BLaER1 (cell line): Measurements from ENCODE around the gene RTKN.

Source experiments
- H3K27ac ChIP-seq: shearing (Covaris generic); formaldehyde crosslinking; 2 replicates; pipeline ENCODE4 v1.8.1; 2022
- H3K27me3 ChIP-seq: shearing (Covaris generic); formaldehyde crosslinking; 2 replicates; pipeline ENCODE4 v1.8.1; 2022
- H3K36me3 ChIP-seq: shearing (Covaris generic); formaldehyde crosslinking; 2 replicates; pipeline ENCODE4 v1.8.1; 2022
- H3K4me1 ChIP-seq: shearing (Covaris generic); formaldehyde crosslinking; 2 replicates; pipeline ENCODE4 v1.8.1; 2022
- H3K4me2 ChIP-seq: shearing (Covaris generic); formaldehyde crosslinking; 2 replicates; pipeline ENCODE4 v1.8.1; 2022
- H3K4me3 ChIP-seq: shearing (Covaris generic); formaldehyde crosslinking; 2 replicates; pipeline ENCODE4 v1.8.1; 2022
- H3K9ac ChIP-seq: shearing (Covaris generic); formaldehyde crosslinking; 2 replicates; pipeline ENCODE4 v1.8.1; 2022
- H3K9me3 ChIP-seq: shearing (Covaris generic); formaldehyde crosslinking; 2 replicates; pipeline ENCODE4 v1.8.1; 2022
- H4K20me1 ChIP-seq: shearing (Covaris generic); formaldehyde crosslinking; 2 replicates; pipeline ENCODE4 v1.8.1; 2022
- Cebpa-rat ChIP-seq: shearing (Covaris generic); IDR thresholded peaks from 2 replicates; pipeline ENCODE4 v1.8.1; 2022

Gene RTKN

GRCh38 chr2:74419345-74419744, 22.4 kb downstream of the RTKN start:
- Histone ChIP-seq H3K9ac (no peak overlapping the region), H3K27me3 (peaks cover 41% of the 10 kb centered on the region), H4K20me1 (no peaks in the 10 kb centered on the region), H3K9me3 (no peaks in the 10 kb centered on the region), H3K27ac (no peak overlapping the region), H3K36me3 (peaks cover 5% of the 10 kb centered on the region; the same call in 1 of the 2 replicates), H3K4me2 (no peak overlapping the region), H3K4me1 (peaks cover 64% of the 10 kb centered on the region), H3K4me3 (no peak overlapping the region)
- TF ChIP-seq Cebpa-rat = no peak

DNA sequence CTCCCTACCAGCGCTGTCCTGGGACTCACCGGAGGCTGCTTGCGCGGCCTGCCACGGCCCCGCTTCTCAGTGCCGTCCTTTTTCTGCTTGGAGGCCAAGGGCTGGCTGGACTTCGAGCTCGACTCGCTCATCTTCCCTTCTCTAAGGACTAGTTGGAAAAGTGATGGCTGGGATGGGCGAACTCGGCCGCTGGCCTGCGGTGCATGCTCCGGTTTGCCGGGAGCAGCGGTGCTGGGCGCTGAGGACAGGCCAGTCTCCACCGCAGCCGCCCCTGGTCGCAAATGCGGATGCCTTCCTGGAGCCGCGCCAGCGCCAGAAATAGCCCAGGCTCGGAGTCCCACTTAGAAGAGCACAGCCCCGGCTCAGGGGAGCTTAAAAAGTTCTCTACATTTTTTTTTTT, 23.4 kb downstream of the RTKN start:
- no peak overlapping the region for H3K4me2 ChIP-seq
- no peak overlapping the region for H3K27ac ChIP-seq
- H3K4me3 ChIP-seq = no peak overlapping the region
- no peak overlapping the region for H3K9ac ChIP-seq
- H3K9me3 ChIP-seq = no peaks in the 10 kb centered on the region
- H3K4me1 ChIP-seq = peaks cover 72% of the 10 kb centered on the region
- peaks cover 51% of the 10 kb centered on the region for H3K27me3 ChIP-seq
- TF ChIP-seq Cebpa-rat = no peak
- H3K36me3 ChIP-seq = no peaks in the 10 kb centered on the region
- no peaks in the 10 kb centered on the region for H4K20me1 ChIP-seq

DNA sequence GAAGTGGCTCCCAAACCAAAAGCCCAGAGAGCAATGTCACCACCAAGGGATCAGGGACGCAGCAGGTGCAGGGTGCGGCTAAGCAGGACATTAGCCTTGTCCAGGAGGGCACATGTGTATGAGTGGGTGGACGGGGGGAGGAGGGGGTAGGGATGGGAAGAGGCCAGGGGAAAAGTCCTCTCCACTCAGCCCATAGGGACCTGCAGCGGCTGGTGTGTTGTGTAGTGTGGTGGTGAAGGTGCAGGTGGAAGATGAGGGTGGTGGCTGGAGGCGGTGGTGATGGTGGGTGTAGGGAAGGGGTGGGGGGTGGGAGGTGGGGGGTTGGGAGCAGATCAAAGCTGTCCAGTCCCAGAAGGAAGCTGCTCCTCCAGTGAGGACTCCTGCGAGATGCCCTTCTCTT, 24.0 kb downstream of the RTKN start:
- Histone ChIP-seq H3K4me2 (no peak overlapping the region), H4K20me1 (no peaks in the 10 kb centered on the region), H3K36me3 (no peaks in the 10 kb centered on the region), H3K27me3 (peaks cover 53% of the 10 kb centered on the region), H3K4me3 (no peak overlapping the region), H3K9ac (no peak overlapping the region), H3K27ac (no peak overlapping the region), H3K9me3 (no peaks in the 10 kb centered on the region), H3K4me1 (peaks cover 70% of the 10 kb centered on the region)
- no peak for TF ChIP-seq Cebpa-rat

- Histone ChIP-seq H3K27ac (no peak overlapping the region), H3K27me3 (peaks cover 53% of the 10 kb centered on the region), H3K4me1 (peaks cover 64% of the 10 kb centered on the region), H3K4me2 (no peak overlapping the region), H3K9me3 (no peaks in the 10 kb centered on the region), H3K36me3 (no peaks in the 10 kb centered on the region), H3K4me3 (no peak overlapping the region), H3K9ac (no peak overlapping the region), H4K20me1 (no peaks in the 10 kb centered on the region)
- TF ChIP-seq Cebpa-rat = no peak
Observed at GRCh38 chr2:74417197-74417596, 24.5 kb downstream of the RTKN start.

DNA sequence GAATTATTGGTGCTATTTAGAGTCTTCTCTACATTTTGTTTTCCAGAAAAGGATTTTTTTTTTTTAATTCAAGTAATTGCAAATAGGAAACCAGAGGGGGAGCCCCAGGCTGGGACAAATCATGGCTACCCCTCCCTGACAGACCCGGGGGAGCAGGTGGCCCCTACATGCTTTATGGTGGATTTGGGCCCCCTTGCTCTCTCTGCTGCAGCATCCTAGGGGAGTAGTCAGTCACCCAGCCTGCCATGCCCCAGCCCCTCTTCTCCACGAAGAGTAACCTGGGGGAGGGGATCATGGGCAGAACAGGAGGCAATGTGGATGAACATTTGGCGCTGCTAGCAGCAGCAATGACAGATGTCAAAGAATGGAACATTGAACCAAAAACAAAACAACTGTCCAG, 25.0 kb downstream of the RTKN start:
- no peak overlapping the region for H3K9ac ChIP-seq
- H3K4me2 ChIP-seq = no peak overlapping the region
- no peaks in the 10 kb centered on the region for H3K9me3 ChIP-seq
- H3K27ac ChIP-seq = no peak overlapping the region
- no peaks in the 10 kb centered on the region for H4K20me1 ChIP-seq
- H3K27me3 ChIP-seq = peaks cover 53% of the 10 kb centered on the region
- TF ChIP-seq Cebpa-rat = no peak
- peaks cover 61% of the 10 kb centered on the region for H3K4me1 ChIP-seq
- H3K36me3 ChIP-seq = no peaks in the 10 kb centered on the region
- H3K4me3 ChIP-seq = no peak overlapping the region

GRCh38 chr2:74415762-74416395, 25.9 kb downstream of the RTKN start:
- H3K9ac ChIP-seq = no peak overlapping the region
- H3K4me2 ChIP-seq = peak overlapping the region; percentile 87
- H3K27ac ChIP-seq = no peak overlapping the region
- no peaks in the 10 kb centered on the region for H3K36me3 ChIP-seq
- peaks cover 56% of the 10 kb centered on the region for H3K4me1 ChIP-seq
- peak overlapping the region; percentile 66 for H3K4me3 ChIP-seq
- no peaks in the 10 kb centered on the region for H4K20me1 ChIP-seq
- peaks cover 53% of the 10 kb centered on the region for H3K27me3 ChIP-seq
- H3K9me3 ChIP-seq = no peaks in the 10 kb centered on the region
- no peak for TF ChIP-seq Cebpa-rat

DNA sequence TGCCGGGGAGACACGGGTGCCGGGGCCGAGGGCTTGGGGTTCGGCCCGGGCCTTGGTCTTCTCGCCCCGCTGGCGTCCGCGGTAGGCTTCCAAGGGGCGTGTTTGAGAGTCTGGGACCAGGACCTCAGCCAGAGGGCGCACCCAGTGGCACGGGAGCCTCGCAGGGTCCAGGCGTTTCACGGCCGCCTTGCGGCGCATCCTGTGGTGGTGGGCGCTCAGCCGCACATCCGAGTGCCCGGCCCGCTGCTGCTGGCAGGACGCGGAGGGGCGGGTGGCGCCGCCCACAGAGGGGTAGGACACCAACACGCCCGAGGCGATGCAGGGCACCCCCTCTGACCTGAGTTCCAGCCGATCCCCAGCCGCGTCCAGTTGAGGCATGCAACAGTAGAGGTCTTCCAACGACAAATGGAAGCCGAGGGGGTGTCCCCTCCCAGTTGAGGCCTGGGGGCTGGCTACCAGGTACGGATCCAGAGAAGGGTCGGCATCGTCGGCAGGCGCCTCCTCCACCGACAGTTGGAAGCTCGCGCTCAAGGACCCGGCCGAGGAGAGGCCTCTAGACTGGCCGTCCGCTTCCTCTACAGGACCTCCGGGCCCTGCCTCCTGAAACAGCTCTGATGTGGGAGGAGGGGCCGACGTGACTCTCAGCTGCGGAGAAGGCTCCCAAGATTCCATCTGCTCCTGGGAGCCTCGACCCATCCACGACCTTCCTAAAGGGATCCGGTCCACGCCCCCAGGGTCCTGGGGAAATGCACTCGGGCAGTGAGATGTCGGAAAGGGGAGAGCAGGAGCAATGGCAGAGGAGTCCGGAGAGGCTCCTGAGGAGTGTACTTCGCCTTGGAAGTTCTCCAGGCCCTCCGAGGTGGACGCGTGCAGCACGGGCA, 26.6 kb downstream of the RTKN start:
- peak overlapping the region; percentile 7; the same call in 1 of the 2 replicates for H3K27ac ChIP-seq
- H3K9ac ChIP-seq = peak overlapping the region; percentile 16; the same call in 1 of the 2 replicates
- TF ChIP-seq Cebpa-rat = no peak
- peak overlapping the region; percentile 66 for H3K4me3 ChIP-seq
- no peaks in the 10 kb centered on the region for H4K20me1 ChIP-seq
- no peaks in the 10 kb centered on the region for H3K36me3 ChIP-seq
- H3K4me1 ChIP-seq = peaks cover 50% of the 10 kb centered on the region
- peak overlapping the region; percentile 87 for H3K4me2 ChIP-seq
- H3K9me3 ChIP-seq = no peaks in the 10 kb centered on the region
- H3K27me3 ChIP-seq = peaks cover 46% of the 10 kb centered on the region

DNA sequence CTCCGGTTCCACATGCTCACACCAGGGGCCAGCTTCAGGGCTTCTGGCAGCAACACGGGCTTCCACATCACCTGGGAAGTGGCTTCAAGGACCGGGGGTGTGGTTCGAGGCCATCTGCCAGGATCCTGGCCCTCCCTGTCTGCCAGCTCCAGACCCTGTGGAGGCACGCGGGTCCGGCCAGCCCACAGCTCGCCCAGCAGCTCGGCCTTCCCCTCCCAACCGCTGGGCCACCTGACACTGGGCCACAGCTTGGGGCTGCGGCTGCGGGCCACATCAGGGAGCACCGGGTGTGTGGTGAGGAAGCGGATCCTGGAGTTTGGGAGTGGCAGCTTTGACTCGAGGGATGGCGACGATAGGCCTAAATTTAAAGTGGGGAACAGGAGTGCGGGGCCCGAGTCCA, 27.3 kb downstream of the RTKN start:
- peaks cover 45% of the 10 kb centered on the region for H3K27me3 ChIP-seq
- peak overlapping the region; percentile 66 for H3K4me3 ChIP-seq
- TF ChIP-seq Cebpa-rat = no peak
- no peak overlapping the region for H3K27ac ChIP-seq
- peak overlapping the region; percentile 87 for H3K4me2 ChIP-seq
- H3K36me3 ChIP-seq = no peaks in the 10 kb centered on the region
- H4K20me1 ChIP-seq = no peaks in the 10 kb centered on the region
- no peaks in the 10 kb centered on the region for H3K9me3 ChIP-seq
- H3K4me1 ChIP-seq = peaks cover 45% of the 10 kb centered on the region
- no peak overlapping the region for H3K9ac ChIP-seq

DNA sequence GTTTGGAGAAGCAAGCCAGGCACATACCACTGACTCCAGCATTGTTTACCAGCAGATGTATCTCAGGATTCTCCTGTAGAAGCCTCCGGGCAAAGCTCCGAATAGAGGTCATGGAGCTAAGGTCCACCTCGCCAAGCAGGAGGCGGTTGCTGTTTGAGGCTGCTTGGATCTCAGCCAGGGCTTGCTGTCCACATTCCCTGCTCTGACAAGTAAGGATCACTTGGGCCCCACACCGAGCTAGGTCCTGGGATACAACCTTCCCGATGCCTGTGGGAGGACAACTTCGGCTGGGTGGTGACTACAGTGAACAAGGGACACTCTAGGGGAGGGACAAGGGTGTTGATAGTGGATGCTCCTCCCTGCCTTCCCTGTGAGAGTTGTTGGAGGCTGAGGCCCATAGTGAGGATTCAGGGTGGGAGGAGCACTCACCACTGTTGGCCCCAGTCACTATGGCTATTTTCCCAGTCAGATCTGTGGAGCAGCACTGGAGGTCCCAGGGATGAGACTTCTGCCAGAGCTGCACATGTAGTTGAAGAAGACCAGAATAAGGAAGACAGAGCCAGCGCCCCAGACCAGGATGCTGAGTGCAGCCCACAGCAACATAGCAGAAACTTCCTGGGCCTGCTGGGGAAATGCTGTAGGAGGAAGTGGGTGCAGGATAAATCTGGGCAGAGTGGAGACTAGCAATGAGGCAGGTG, 28.6 kb downstream of the RTKN start:
- Histone ChIP-seq H3K27me3 (peaks cover 45% of the 10 kb centered on the region), H3K9ac (no peak overlapping the region; the same call in 1 of the 2 replicates), H3K4me3 (no peak overlapping the region), H4K20me1 (no peaks in the 10 kb centered on the region), H3K27ac (no peak overlapping the region), H3K4me1 (peaks cover 40% of the 10 kb centered on the region), H3K4me2 (peak overlapping the region; percentile 87), H3K36me3 (no peaks in the 10 kb centered on the region), H3K9me3 (no peaks in the 10 kb centered on the region)
- TF ChIP-seq Cebpa-rat = no peak

GRCh38 chr2:74407682-74408081, 34.1 kb downstream of the RTKN start:
- no peak overlapping the region for H3K9ac ChIP-seq
- no peaks in the 10 kb centered on the region for H3K9me3 ChIP-seq
- H3K4me1 ChIP-seq = no peaks in the 10 kb centered on the region
- H3K4me2 ChIP-seq = no peak overlapping the region
- no peak overlapping the region for H3K27ac ChIP-seq
- H3K4me3 ChIP-seq = no peak overlapping the region
- no peaks in the 10 kb centered on the region for H4K20me1 ChIP-seq
- no peaks in the 10 kb centered on the region for H3K36me3 ChIP-seq
- no peak for TF ChIP-seq Cebpa-rat
- H3K27me3 ChIP-seq = no peaks in the 10 kb centered on the region
